SK-N-MC (cell line): ENCODE measurements around the gene MPP1.

Source experiments
- EZH2 ChIP-seq: fragments of 200-600 bp; sonication (generic); IDR thresholded peaks from one replicate; pipeline ENCODE4 v1.6.1; 2017; ENCODE audit warnings: antibody characterized with exemption
- FOXP2 ChIP-seq: optimal IDR thresholded peaks from 2 replicates; pipeline ENCODE3; 2011; ENCODE audit warnings: mild to moderate bottlenecking, moderate library complexity; ENCODE audit not compliant: insufficient read depth; ENCODE audit errors: extremely low read length, control extremely low read depth
- POLR2AphosphoS5 ChIP-seq: IDR thresholded peaks from 2 replicates; pipeline ENCODE4 v1.6.1; 2012; ENCODE audit warnings: mild to moderate bottlenecking, low read depth, low read length, borderline replicate concordance

GRCh38 chrX:154780968-154781367 lies 24.3 kb downstream of the MPP1 start:
- TF ChIP-seq POLR2AphosphoS5 (no peak), EZH2 (no peak), FOXP2 (no peak)
